Neural crest cell (in vitro differentiated cells): Measurements from ENCODE around the gene TMEM171. TPM values are rescaled to one million over a fixed set of nuclear protein-coding genes. Genes with fewer than 3 reads are reported as not detected.

Experiments used
- DNase-seq: peaks from one replicate; pipeline ENCODE4 v3.0.0; 2021; ENCODE audit warnings: low read depth, mixed read lengths, low spot score
- H3K27ac Mint-ChIP-seq: one replicate; pipeline ENCODE4 v1.8.0; 2021; ENCODE audit warnings: mild to moderate bottlenecking, mixed read lengths; ENCODE audit not compliant: unreplicated experiment
- H3K27me3 Mint-ChIP-seq: 2 replicates; pipeline ENCODE4 v1.8.0; 2021; ENCODE audit warnings: low read depth, mild to moderate bottlenecking, mixed read lengths
- H3K36me3 Mint-ChIP-seq: 2 replicates; pipeline ENCODE4 v1.8.0; 2021; ENCODE audit warnings: low read depth, mild to moderate bottlenecking, mixed read lengths
- H3K4me1 Mint-ChIP-seq: 2 replicates; pipeline ENCODE4 v1.8.0; 2021; ENCODE audit warnings: mixed read lengths
- H3K4me3 Mint-ChIP-seq: one replicate; pipeline ENCODE4 v1.8.0; 2021; ENCODE audit warnings: mild to moderate bottlenecking, mixed read lengths
- H3K9me3 Mint-ChIP-seq: 2 replicates; pipeline ENCODE4 v1.8.0; 2021; ENCODE audit warnings: mixed read lengths
- CTCF ChIP-seq: fragments of 200-600 bp; sonication (generic); conservative IDR thresholded peaks from 2 replicates; pipeline ENCODE4 v1.5.0; 2021; ENCODE audit warnings: antibody characterized with exemption, mild to moderate bottlenecking
- total RNA-seq: library from RNA; stranded (reverse); gene quantifications from 2 replicates; pipeline ENCODE4 v1.2.1, GENCODE V29; 2021

TMEM171 gene
- total RNA-seq, 1 donor from 2014 or later = not detected

DNA sequence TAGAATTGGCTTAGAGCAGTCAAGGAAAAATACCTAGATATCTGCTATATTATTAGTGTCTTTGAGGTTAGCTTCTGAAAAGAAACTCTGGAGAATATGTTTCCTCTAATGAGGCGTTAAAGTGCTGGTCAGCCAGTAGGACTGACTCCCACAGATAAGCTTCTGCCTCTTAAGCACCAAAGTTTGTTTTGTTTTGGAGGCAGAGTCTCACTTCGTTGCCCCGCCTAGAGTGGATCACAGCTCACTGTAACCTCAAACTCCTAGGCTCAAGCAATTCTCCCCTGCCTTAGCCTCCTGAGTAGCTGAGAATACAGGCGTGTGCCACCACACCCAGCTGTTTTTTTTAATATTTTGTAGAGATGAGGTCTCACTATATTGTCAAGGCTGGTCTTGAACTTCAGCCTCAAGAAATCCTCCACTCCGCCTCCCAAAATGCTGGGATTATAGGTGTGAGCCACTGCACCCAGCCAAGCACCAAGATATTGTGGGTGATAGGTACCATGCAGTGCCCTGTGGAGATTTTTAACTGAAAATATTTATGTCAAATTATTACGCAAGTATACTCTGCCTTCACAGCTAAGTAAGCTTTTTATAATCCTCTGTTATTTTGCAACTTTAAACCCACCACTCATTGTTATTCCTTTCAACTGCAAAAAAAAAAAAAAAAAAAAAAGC, 24.7 kb upstream of the TMEM171 start:
- H3K36me3 Mint-ChIP-seq = peaks cover 7% of the 10 kb centered on the region
- no peaks in the 10 kb centered on the region for H3K4me1 Mint-ChIP-seq
- DNase-seq = no peak
- H3K9me3 Mint-ChIP-seq = peaks cover 11% of the 10 kb centered on the region
- no peak overlapping the region for H3K27ac Mint-ChIP-seq
- no peaks in the 10 kb centered on the region for H3K27me3 Mint-ChIP-seq
- H3K4me3 Mint-ChIP-seq = no peak overlapping the region
- no peak for TF ChIP-seq CTCF

GRCh38 chr5:73096239-73096575, 24.2 kb upstream of the TMEM171 start:
- H3K4me1 Mint-ChIP-seq = no peaks in the 10 kb centered on the region

GRCh38 chr5:73097740-73098139, 22.6 kb upstream of the TMEM171 start:
- Mint-ChIP-seq H3K27ac (no peak overlapping the region), H3K27me3 (no peaks in the 10 kb centered on the region), H3K36me3 (peaks cover 7% of the 10 kb centered on the region), H3K9me3 (peaks cover 11% of the 10 kb centered on the region), H3K4me3 (no peak overlapping the region), H3K4me1 (no peaks in the 10 kb centered on the region)
- no peak for DNase-seq
- TF ChIP-seq CTCF = no peak

More at GRCh38 chr5:73096239-73096575, 24.2 kb upstream of the TMEM171 start:
- DNase-seq = no peak
- Mint-ChIP-seq H3K36me3 (peaks cover 7% of the 10 kb centered on the region), H3K27me3 (no peaks in the 10 kb centered on the region), H3K27ac (no peak overlapping the region), H3K9me3 (peaks cover 11% of the 10 kb centered on the region), H3K4me3 (no peak overlapping the region)
- no peak for TF ChIP-seq CTCF

GRCh38 chr5:73100109-73100508, 20.3 kb upstream of the TMEM171 start:
- peaks cover 7% of the 10 kb centered on the region for H3K36me3 Mint-ChIP-seq
- H3K27me3 Mint-ChIP-seq = no peaks in the 10 kb centered on the region
- TF ChIP-seq CTCF = no peak
- no peak overlapping the region for H3K4me3 Mint-ChIP-seq
- DNase-seq = no peak
- H3K9me3 Mint-ChIP-seq = peaks cover 11% of the 10 kb centered on the region
- no peak overlapping the region for H3K27ac Mint-ChIP-seq
- H3K4me1 Mint-ChIP-seq = no peaks in the 10 kb centered on the region

- no peak for TF ChIP-seq CTCF
- Mint-ChIP-seq H3K27ac (no peak overlapping the region), H3K36me3 (peaks cover 3% of the 10 kb centered on the region), H3K9me3 (peaks cover 14% of the 10 kb centered on the region), H3K27me3 (peaks cover 3% of the 10 kb centered on the region), H3K4me1 (no peaks in the 10 kb centered on the region), H3K4me3 (no peak overlapping the region)
- no peak for DNase-seq
Measured at GRCh38 chr5:73103870-73104299, 16.5 kb upstream of the TMEM171 start.
